Measurements from ENCODE around the gene PAN2.

The PAN2 gene

GRCh38 chr12:56375598-56376434, 42.0 kb upstream of the PAN2 start:
- H3K4me1 Mint-ChIP-seq, result peaks cover 23% of the 10 kb centered on the region
- peaks cover 29% of the 10 kb centered on the region for H3K9me3 Mint-ChIP-seq
- TF ChIP-seq CTCF (IDR thresholded peaks at IDR 0.05), result no peak
- H3K27me3 Mint-ChIP-seq (ENCODE audit: low read depth, poor library complexity), result peaks cover 22% of the 10 kb centered on the region
- H3K4me3 Mint-ChIP-seq, result no peak overlapping the region
- DNase-seq, result no peak
- peaks cover 7% of the 10 kb centered on the region for H3K36me3 Mint-ChIP-seq (ENCODE audit: low read depth)
- H3K27ac Mint-ChIP-seq, result no peak overlapping the region

- H3K9me3 Mint-ChIP-seq, result peaks cover 30% of the 10 kb centered on the region
- H3K36me3 Mint-ChIP-seq (ENCODE audit: low read depth), result peaks cover 7% of the 10 kb centered on the region
- H3K4me3 Mint-ChIP-seq, result peak overlapping the region; percentile 42
Observed at GRCh38 chr12:56374726-56375597, 41.2 kb upstream of the PAN2 start.

GRCh38 chr12:56373515-56373914, 39.7 kb upstream of the PAN2 start:
- Mint-ChIP-seq H3K4me3 (no peak overlapping the region), H3K4me1 (peaks cover 23% of the 10 kb centered on the region), H3K27ac (no peak overlapping the region), H3K9me3 (peaks cover 32% of the 10 kb centered on the region), H3K27me3 (ENCODE audit: low read depth, poor library complexity) (peaks cover 25% of the 10 kb centered on the region), H3K36me3 (ENCODE audit: low read depth) (peaks cover 7% of the 10 kb centered on the region)
- no peak for TF ChIP-seq CTCF (IDR thresholded peaks at IDR 0.05)
- no peak for DNase-seq

More at GRCh38 chr12:56374726-56375597, 41.2 kb upstream of the PAN2 start:
- no peak for TF ChIP-seq CTCF (IDR thresholded peaks at IDR 0.05)
- H3K27ac Mint-ChIP-seq, result no peak overlapping the region
- no peak for DNase-seq
- peaks cover 23% of the 10 kb centered on the region for H3K4me1 Mint-ChIP-seq
- H3K27me3 Mint-ChIP-seq (ENCODE audit: low read depth, poor library complexity), result peaks cover 21% of the 10 kb centered on the region

- Mint-ChIP-seq H3K27ac (no peak overlapping the region), H3K4me1 (no peaks in the 10 kb centered on the region), H3K27me3 (ENCODE audit: low read depth, poor library complexity) (peaks cover 49% of the 10 kb centered on the region), H3K36me3 (ENCODE audit: low read depth) (no peaks in the 10 kb centered on the region), H3K4me3 (no peak overlapping the region), H3K9me3 (peaks cover 18% of the 10 kb centered on the region)
- no peak for TF ChIP-seq CTCF (IDR thresholded peaks at IDR 0.05)
- no peak for DNase-seq
Observed at GRCh38 chr12:56366948-56367347, 33.1 kb upstream of the PAN2 start.

- no peak for TF ChIP-seq CTCF (IDR thresholded peaks at IDR 0.05)
- H3K4me3 Mint-ChIP-seq, result peak within 1 kb of the TSS; percentile 97
- peaks cover 4% of the 10 kb centered on the region for H3K9me3 Mint-ChIP-seq
- DNase-seq, result no peak
- H3K27me3 Mint-ChIP-seq (ENCODE audit: low read depth, poor library complexity), result peaks cover 51% of the 10 kb centered on the region
- H3K4me1 Mint-ChIP-seq, result peaks cover 23% of the 10 kb centered on the region
- no peak within 1 kb of the TSS for H3K27ac Mint-ChIP-seq
- no peaks in the 10 kb centered on the region for H3K36me3 Mint-ChIP-seq (ENCODE audit: low read depth)
Observed at GRCh38 chr12:56362130-56363059, 28.6 kb upstream of the PAN2 start, which contains the start of gene APOF. TSS of gene APOF (minus strand) at chr12:56362857. CDS start at chr12:56362745, 112 bp downstream.

Measured in nephron progenitor cell (in vitro differentiated cells).